SKM-1 (cell line): Measurements from ENCODE around the gene ARID1B.

Experiments
- DNase-seq: peaks from one replicate; lab custom pipeline; 2025; ENCODE audit not compliant: unreplicated experiment; lab: John Stamatoyannopoulos, UW

ARID1B gene

GRCh38 chr6:157168471-157168870, 391.3 kb downstream of the ARID1B start:
- no peak for DNase-seq

GRCh38 chr6:157169226-157169625, 392.0 kb downstream of the ARID1B start:
- DNase-seq: no peak

GRCh38 chr6:157169656-157170055, 392.5 kb downstream of the ARID1B start:
- DNase-seq: no peak

- DNase-seq: no peak
Measured at GRCh38 chr6:157170535-157170934, 393.4 kb downstream of the ARID1B start.

- no peak for DNase-seq
Measured at GRCh38 chr6:157171801-157172200, 394.6 kb downstream of the ARID1B start.

- DNase-seq: no peak
Measured at GRCh38 chr6:157172231-157172701, 395.1 kb downstream of the ARID1B start.

- no peak for DNase-seq
Measured at GRCh38 chr6:157172830-157173536, 395.8 kb downstream of the ARID1B start.

- DNase-seq: no peak
Measured at GRCh38 chr6:157173776-157174175, 396.6 kb downstream of the ARID1B start.

GRCh38 chr6:157174731-157175130, 397.6 kb downstream of the ARID1B start:
- no peak for DNase-seq

- DNase-seq: no peak
Measured at GRCh38 chr6:157177731-157178336, 400.7 kb downstream of the ARID1B start.

GRCh38 chr6:157181649-157182048, 404.5 kb downstream of the ARID1B start:
- DNase-seq: no peak

- no peak for DNase-seq
Measured at GRCh38 chr6:157182503-157183264, 405.5 kb downstream of the ARID1B start.

GRCh38 chr6:157184202-157185015, 407.2 kb downstream of the ARID1B start:
- DNase-seq: no peak

GRCh38 chr6:157185171-157185570, 408.0 kb downstream of the ARID1B start:
- DNase-seq: no peak

- DNase-seq: no peak
Measured at GRCh38 chr6:157185986-157186385, 408.8 kb downstream of the ARID1B start.

- DNase-seq: no peak
Measured at GRCh38 chr6:157186785-157187181, 409.6 kb downstream of the ARID1B start.

- no peak for DNase-seq
Measured at GRCh38 chr6:157187182-157188083, 410.3 kb downstream of the ARID1B start.

- DNase-seq: no peak
Measured at GRCh38 chr6:157188213-157188612, 411.0 kb downstream of the ARID1B start.

GRCh38 chr6:157193443-157193996, 416.3 kb downstream of the ARID1B start:
- DNase-seq: no peak

GRCh38 chr6:157194110-157194509, 416.9 kb downstream of the ARID1B start:
- DNase-seq: no peak
